Skeletal muscle tissue (tissue), 4 donors: ENCODE measurements around the gene TMEM135. TPM values are rescaled to one million over a fixed set of nuclear protein-coding genes. Genes with fewer than 3 reads are reported as not detected.

ENCODE experiments used
- H3K27ac ChIP-seq: one replicate; pipeline ENCODE4 v1.7.0; 2013; ENCODE audit warnings: mild to moderate bottlenecking, low read depth, low read length, inconsistent platforms
- H3K27me3 ChIP-seq, 3 donors: one replicate each; pipeline ENCODE4 v1.7.0; 2013; ENCODE audit warnings: low read length in 3 of 3; ENCODE audit not compliant: control insufficient read depth in 3 of 3, insufficient read depth in 3 of 3
- H3K36me3 ChIP-seq, 3 donors: one replicate each; pipeline ENCODE4 v1.7.0; 2013; ENCODE audit warnings: low read length in 3 of 3; ENCODE audit not compliant: control insufficient read depth in 3 of 3, insufficient read depth in 3 of 3
- H3K4me1 ChIP-seq, 3 donors: one replicate each; pipeline ENCODE4 v1.7.0; 2013; ENCODE audit warnings: low read length in 3 of 3, mild to moderate bottlenecking in 3 of 3; ENCODE audit not compliant: control insufficient read depth in 3 of 3, insufficient read depth in 3 of 3
- H3K4me3 ChIP-seq, 3 donors: one replicate each; pipeline ENCODE4 v1.7.0; 2013; ENCODE audit warnings: low read length in 3 of 3
- H3K9ac ChIP-seq, 3 donors: one replicate each; pipeline ENCODE4 v1.7.0; 2013; ENCODE audit warnings: low read length in 3 of 3, mild to moderate bottlenecking in 3 of 3, moderate library complexity in 2 of 3, low read depth in 1 of 3
- H3K9me3 ChIP-seq, 3 donors: one replicate each; pipeline ENCODE4 v1.7.0; 2013; ENCODE audit warnings: low read length in 3 of 3; ENCODE audit not compliant: control insufficient read depth in 3 of 3
- total RNA-seq: library from RNA; depleted of rRNA; stranded (reverse); fragments of >200 nt; gene quantifications from one replicate; pipeline ENCODE4 v1.2.3, GENCODE V29; 2014
- donor health status: Osteomylitis.

Gene TMEM135
- total RNA-seq, 1 donor from 2014 or later: 35.5 TPM

GRCh38 chr11:87359401-87359800 lies 321.7 kb downstream of the TMEM135 start:
- Histone ChIP-seq H3K27me3 (no peaks in the 10 kb centered on the region), H3K27ac (no peak overlapping the region), H3K9me3 (no peaks in the 10 kb centered on the region), H3K9ac (no peak overlapping the region), H3K4me1 (peaks cover 8 to 15% (median 11%) of the 10 kb centered on the region in 3 donors), H3K4me3 (no peak overlapping the region), H3K36me3 (no peaks in the 10 kb centered on the region)

GRCh38 chr11:87361891-87362290 lies 324.2 kb downstream of the TMEM135 start:
- no peaks in the 10 kb centered on the region for H3K27me3 ChIP-seq
- no peak overlapping the region for H3K4me3 ChIP-seq

GRCh38 chr11:87366346-87366745 lies 328.6 kb downstream of the TMEM135 start:
- H3K9ac ChIP-seq: no peak overlapping the region
- H3K4me1 ChIP-seq: peaks cover 0 to 2% (median 0%) of the 10 kb centered on the region in 3 donors
- H3K9me3 ChIP-seq: no peaks in the 10 kb centered on the region
- H3K27ac ChIP-seq: no peak overlapping the region
- H3K36me3 ChIP-seq: no peaks in the 10 kb centered on the region
- H3K4me3 ChIP-seq: no peak overlapping the region
- no peaks in the 10 kb centered on the region for H3K27me3 ChIP-seq

More at GRCh38 chr11:87361891-87362290, 324.2 kb downstream of the TMEM135 start:
- H3K36me3 ChIP-seq: no peaks in the 10 kb centered on the region
- H3K4me1 ChIP-seq: peaks cover 2 to 8% (median 4%) of the 10 kb centered on the region in 3 donors
- no peak overlapping the region for H3K27ac ChIP-seq
- no peaks in the 10 kb centered on the region for H3K9me3 ChIP-seq
- no peak overlapping the region for H3K9ac ChIP-seq

- Histone ChIP-seq H3K4me3 (no peak overlapping the region), H3K9me3 (no peaks in the 10 kb centered on the region), H3K4me1 (peaks cover 0 to 2% (median 0%) of the 10 kb centered on the region in 3 donors), H3K27ac (no peak overlapping the region), H3K9ac (no peak overlapping the region), H3K27me3 (no peaks in the 10 kb centered on the region), H3K36me3 (no peaks in the 10 kb centered on the region)
Measured at GRCh38 chr11:87366763-87367405, 329.1 kb downstream of the TMEM135 start.

- H3K9ac ChIP-seq: no peak overlapping the region
- no peak overlapping the region for H3K27ac ChIP-seq
- no peak overlapping the region for H3K4me3 ChIP-seq
Measured at GRCh38 chr11:87368151-87368550, 330.4 kb downstream of the TMEM135 start.

GRCh38 chr11:87368858-87369480 lies 331.2 kb downstream of the TMEM135 start:
- Histone ChIP-seq H3K4me1 (peaks cover 0 to 2% (median 0%) of the 10 kb centered on the region in 3 donors), H3K27me3 (no peaks in the 10 kb centered on the region), H3K27ac (no peak overlapping the region), H3K4me3 (no peak overlapping the region), H3K9me3 (no peaks in the 10 kb centered on the region), H3K9ac (no peak overlapping the region), H3K36me3 (no peaks in the 10 kb centered on the region)

More at GRCh38 chr11:87368151-87368550, 330.4 kb downstream of the TMEM135 start:
- Histone ChIP-seq H3K9me3 (no peaks in the 10 kb centered on the region), H3K4me1 (peaks cover 0 to 2% (median 0%) of the 10 kb centered on the region in 3 donors), H3K27me3 (no peaks in the 10 kb centered on the region), H3K36me3 (no peaks in the 10 kb centered on the region)

GRCh38 chr11:87369888-87370287 lies 332.2 kb downstream of the TMEM135 start:
- H3K4me1 ChIP-seq: peaks cover 0 to 2% (median 0%) of the 10 kb centered on the region in 3 donors
- H3K9ac ChIP-seq: no peak overlapping the region

GRCh38 chr11:87372065-87372464 lies 334.3 kb downstream of the TMEM135 start:
- Histone ChIP-seq H3K9me3 (no peaks in the 10 kb centered on the region), H3K4me1 (peaks cover 0 to 2% (median 0%) of the 10 kb centered on the region in 3 donors), H3K27ac (no peak overlapping the region), H3K9ac (no peak overlapping the region), H3K36me3 (no peaks in the 10 kb centered on the region), H3K27me3 (no peaks in the 10 kb centered on the region), H3K4me3 (no peak overlapping the region)

More at GRCh38 chr11:87369888-87370287, 332.2 kb downstream of the TMEM135 start:
- no peak overlapping the region for H3K4me3 ChIP-seq
- H3K9me3 ChIP-seq: no peaks in the 10 kb centered on the region
- H3K27me3 ChIP-seq: no peaks in the 10 kb centered on the region
- no peaks in the 10 kb centered on the region for H3K36me3 ChIP-seq
- no peak overlapping the region for H3K27ac ChIP-seq
